Thoracic aorta (tissue), 2 donors: Measurements from ENCODE around the gene ABTB1. TPM values are rescaled to one million over a fixed set of nuclear protein-coding genes. Genes with fewer than 3 reads are reported as not detected.

Source experiments
- ATAC-seq: fragments of 150-250 bp; one replicate; pipeline ENCODE4 v1.8.0; 2017; ENCODE audit warnings: low read depth; ENCODE audit not compliant: insufficient number of reproducible peaks, low FRiP score
- DNase-seq: peaks from one replicate; pipeline ENCODE4 v3.0.0-alpha.2; 2020; ENCODE audit warnings: low spot score
- H3K27ac ChIP-seq, 2 donors: fragments of 200-600 bp; sonication (generic); 1 replicate in 1 of 2; 2 replicates in 1 of 2; pipeline ENCODE4 v1.5.1; 2016; ENCODE audit warnings: mild to moderate bottlenecking in 2 of 2, moderate library complexity in 2 of 2
- H3K27me3 ChIP-seq: fragments of 200-600 bp; sonication (generic); replicated peaks from 2 replicates; pipeline ENCODE4 v1.6.0; 2016; ENCODE audit warnings: mild to moderate bottlenecking; ENCODE audit not compliant: insufficient read depth
- H3K36me3 ChIP-seq: fragments of 200-600 bp; sonication (generic); one replicate; pipeline ENCODE4 v1.5.1; 2016
- H3K4me1 ChIP-seq, 2 donors: fragments of 200-600 bp; sonication (generic); 1 replicate in 1 of 2; 2 replicates in 1 of 2; pipeline versions ENCODE4 v1.5.1 to v1.6.0; 2016; ENCODE audit warnings: low read depth in 2 of 2, mild to moderate bottlenecking in 1 of 2; ENCODE audit not compliant: control insufficient read depth in 1 of 2
- H3K4me3 ChIP-seq: fragments of 200-600 bp; sonication (generic); 2 replicates; pipeline ENCODE4 v1.5.1; 2016; ENCODE audit warnings: mild to moderate bottlenecking
- H3K9me3 ChIP-seq: fragments of 200-600 bp; sonication (generic); 2 replicates; pipeline ENCODE4 v1.5.1; 2016
- CTCF ChIP-seq: fragments of 200-600 bp; sonication (generic); IDR thresholded peaks from one replicate; pipeline ENCODE4 v1.5.1; 2019; ENCODE audit warnings: antibody characterized with exemption
- total RNA-seq, 2 donors: library from RNA; depleted of rRNA; stranded (reverse); fragments of >200 nt; gene quantifications; one replicate each; pipeline versions ENCODE4 v1.1.0 to v1.2.3, GENCODE V29; 2016

ABTB1 gene
- total RNA-seq, 2 donors from 2014 or later: 71.7 to 78.7 TPM

GRCh38 chr3:127662001-127662469 is 10.7 kb upstream of the ABTB1 start:
- no peaks in the 10 kb centered on the region for H3K36me3 ChIP-seq
- no peak overlapping the region for H3K27ac ChIP-seq
- no peak for DNase-seq
- no peak for ATAC-seq
- peaks cover 4 to 21% of the 10 kb centered on the region in 2 donors for H3K4me1 ChIP-seq
- no peak overlapping the region for H3K4me3 ChIP-seq
- H3K27me3 ChIP-seq: no peaks in the 10 kb centered on the region
- no peaks in the 10 kb centered on the region for H3K9me3 ChIP-seq
- no peak for TF ChIP-seq CTCF

- Histone ChIP-seq H3K4me3 (no peak overlapping the region), H3K4me1 (peaks cover under 1 to 21% of the 10 kb centered on the region in 2 donors), H3K9me3 (no peaks in the 10 kb centered on the region), H3K27ac (no peak overlapping the region), H3K27me3 (no peaks in the 10 kb centered on the region), H3K36me3 (no peaks in the 10 kb centered on the region)
- no peak for TF ChIP-seq CTCF
- DNase-seq: no peak
- no peak for ATAC-seq
Measured at GRCh38 chr3:127663151-127663550, 9.6 kb upstream of the ABTB1 start.

- Histone ChIP-seq H3K27ac (no peak overlapping the region), H3K4me1 (peaks cover 0 to under 1% of the 10 kb centered on the region in 2 donors), H3K4me3 (no peak overlapping the region), H3K27me3 (no peaks in the 10 kb centered on the region), H3K9me3 (no peaks in the 10 kb centered on the region), H3K36me3 (no peaks in the 10 kb centered on the region)
- ATAC-seq: no peak
- no peak for DNase-seq
- no peak for TF ChIP-seq CTCF
Measured at GRCh38 chr3:127665165-127665564, 7.6 kb upstream of the ABTB1 start.

GRCh38 chr3:127665586-127665985 is 7.2 kb upstream of the ABTB1 start:
- no peaks in the 10 kb centered on the region for H3K36me3 ChIP-seq
- H3K9me3 ChIP-seq: no peaks in the 10 kb centered on the region
- no peak overlapping the region for H3K4me3 ChIP-seq
- no peak overlapping the region for H3K27ac ChIP-seq
- TF ChIP-seq CTCF: no peak
- DNase-seq (no peak), ATAC-seq (no peak)
- no peaks in the 10 kb centered on the region for H3K4me1 ChIP-seq
- no peaks in the 10 kb centered on the region for H3K27me3 ChIP-seq

GRCh38 chr3:127666676-127667075 is 6.1 kb upstream of the ABTB1 start:
- no peak overlapping the region for H3K4me3 ChIP-seq
- no peaks in the 10 kb centered on the region for H3K36me3 ChIP-seq
- H3K27ac ChIP-seq: no peak overlapping the region
- DNase-seq: no peak
- no peaks in the 10 kb centered on the region for H3K9me3 ChIP-seq
- no peak for TF ChIP-seq CTCF
- H3K27me3 ChIP-seq: no peaks in the 10 kb centered on the region
- H3K4me1 ChIP-seq: peaks cover 4 to 5% of the 10 kb centered on the region in 2 donors
- no peak for ATAC-seq
